ENCODE data around the gene SLC66A1.

The SLC66A1 gene

DNA sequence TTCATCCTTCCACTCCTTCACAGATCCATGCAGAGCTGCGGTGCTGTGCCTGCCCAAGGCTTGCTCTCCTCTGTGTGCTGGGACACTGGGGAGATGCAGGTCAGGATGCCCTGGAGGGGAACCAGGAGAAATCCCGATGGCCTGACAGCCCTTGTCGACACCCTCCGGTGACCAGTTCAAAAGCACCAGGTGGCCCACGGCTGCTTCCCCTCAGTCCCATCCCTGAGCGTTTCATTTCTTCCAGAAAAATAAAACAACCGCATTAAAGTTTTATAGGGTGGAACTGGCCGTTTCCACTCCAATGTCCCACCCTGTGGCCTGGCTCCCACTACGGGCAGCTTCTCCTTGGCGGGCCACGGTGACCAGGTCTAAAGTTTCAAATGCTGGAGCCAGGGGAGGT is 48.3 kb downstream of the SLC66A1 start:
- DNase-seq (ENCODE audit: insufficient read length, low spot score) (no peak), FAIRE-seq (no peak)

DNA sequence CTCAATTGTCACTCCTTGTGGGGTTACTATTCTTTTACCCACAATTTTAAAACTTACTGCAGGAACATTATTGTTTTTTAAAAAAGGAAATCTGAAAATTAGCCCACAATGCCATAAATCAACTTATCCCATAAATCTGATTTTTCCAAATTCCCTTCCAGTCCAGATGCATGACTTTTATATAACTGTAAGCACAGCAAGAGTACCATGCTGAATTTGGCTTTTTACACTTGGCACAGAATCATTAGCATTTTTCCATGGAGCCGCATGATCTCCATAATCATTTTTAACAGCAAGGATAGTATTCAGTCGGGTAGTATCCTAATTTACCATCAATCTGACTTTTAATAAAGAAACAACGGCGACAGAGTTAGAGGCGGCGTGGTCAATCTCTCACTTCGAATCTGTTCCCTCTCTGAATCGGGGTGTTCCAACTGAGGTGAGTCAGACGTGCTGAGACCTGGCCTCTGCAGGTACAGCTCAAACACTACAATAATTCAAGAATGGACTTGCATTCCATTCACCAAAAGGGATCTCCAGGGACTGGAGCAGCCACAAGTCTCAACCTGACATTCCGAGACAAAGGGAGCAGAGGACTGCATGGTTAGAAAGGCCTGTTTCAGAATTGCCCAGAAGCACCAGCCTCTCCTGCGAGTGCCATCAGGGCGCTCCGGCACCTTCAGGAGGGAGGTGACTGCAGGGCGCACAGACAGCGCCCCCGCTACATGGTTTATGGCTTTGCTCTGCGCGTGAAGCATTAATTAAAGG is 48.9 kb downstream of the SLC66A1 start:
- DNase-seq (ENCODE audit: insufficient read length, low spot score) (no peak), FAIRE-seq (no peak)

DNA sequence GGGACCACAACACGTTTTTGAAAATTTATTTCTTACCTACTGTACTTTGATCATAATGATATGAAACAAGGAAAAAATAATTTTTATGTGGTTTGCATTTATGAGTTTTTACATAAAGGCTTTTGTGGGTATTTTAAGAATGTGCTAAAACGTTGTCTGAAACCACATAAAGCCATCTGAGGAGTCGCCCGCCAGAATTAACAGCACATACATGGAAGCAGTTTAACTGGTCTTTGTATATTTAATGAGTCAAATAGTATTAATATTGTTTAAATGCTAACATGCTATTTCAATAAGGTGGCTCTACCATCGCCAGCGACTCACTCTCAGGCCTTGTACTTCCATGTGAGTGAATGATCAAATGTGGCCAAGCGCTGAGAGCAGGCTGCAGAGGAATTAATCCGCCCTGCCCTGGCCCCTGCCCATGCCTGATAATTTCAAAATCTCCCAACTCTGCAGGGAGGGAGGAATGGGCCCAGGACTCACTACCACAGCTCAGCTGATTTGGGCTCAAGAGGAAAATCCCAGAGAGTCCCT is 49.6 kb downstream of the SLC66A1 start:
- DNase-seq (ENCODE audit: insufficient read length, low spot score) = no peak
- no peak for FAIRE-seq

DNA sequence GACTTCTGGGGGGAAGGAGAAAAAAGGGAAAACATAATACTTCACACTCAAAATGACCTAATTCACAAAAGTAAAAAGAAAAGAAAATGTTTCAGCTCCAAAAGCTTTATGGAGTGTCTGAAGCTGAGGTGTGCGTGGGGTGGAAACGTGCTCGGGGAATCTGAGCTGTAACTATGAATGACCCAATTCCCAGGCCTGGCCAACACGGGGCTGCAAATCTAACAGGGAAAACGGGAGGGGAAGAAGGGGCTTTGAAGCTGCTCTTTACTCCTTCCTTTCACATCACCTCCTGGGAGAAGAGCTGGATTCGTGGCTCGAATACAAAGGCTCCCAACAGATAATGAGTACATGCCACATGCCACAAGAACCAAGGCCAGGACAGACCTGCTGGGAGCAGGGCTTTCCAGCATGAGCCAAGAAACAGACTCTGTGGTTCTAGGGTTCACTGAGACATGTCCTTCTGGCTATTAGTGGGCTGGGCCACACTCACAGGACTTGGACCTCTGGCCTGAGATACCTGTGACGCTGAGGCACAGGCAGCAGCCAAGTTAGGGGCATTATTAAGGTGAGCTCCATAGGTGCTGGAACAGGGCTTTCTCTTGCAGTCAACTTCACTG is 51.5 kb downstream of the SLC66A1 start:
- no peak for FAIRE-seq
- DNase-seq (ENCODE audit: insufficient read length, low spot score) = no peak

DNA sequence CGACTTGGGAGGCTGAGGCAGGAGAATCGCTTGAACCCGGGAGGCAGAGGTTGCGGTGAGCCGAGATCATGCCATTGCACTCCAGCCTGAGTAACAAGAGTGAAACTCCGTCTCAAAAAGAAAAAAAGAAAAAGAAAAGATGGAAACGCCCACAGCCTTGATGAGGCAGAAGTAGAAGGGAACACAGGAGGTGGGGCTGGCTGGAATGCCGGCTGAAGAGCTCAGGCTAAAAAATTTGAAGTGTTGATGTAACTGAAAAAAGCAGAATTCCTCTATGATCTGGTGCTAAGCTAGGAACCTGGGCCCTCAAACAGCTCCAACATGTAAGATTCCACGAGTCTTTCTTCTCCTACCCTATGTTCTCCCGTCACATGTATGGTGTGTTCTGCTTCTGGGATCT is 53.6 kb downstream of the SLC66A1 start:
- no peak for DNase-seq (ENCODE audit: insufficient read length, low spot score)
- no peak for FAIRE-seq

DNA sequence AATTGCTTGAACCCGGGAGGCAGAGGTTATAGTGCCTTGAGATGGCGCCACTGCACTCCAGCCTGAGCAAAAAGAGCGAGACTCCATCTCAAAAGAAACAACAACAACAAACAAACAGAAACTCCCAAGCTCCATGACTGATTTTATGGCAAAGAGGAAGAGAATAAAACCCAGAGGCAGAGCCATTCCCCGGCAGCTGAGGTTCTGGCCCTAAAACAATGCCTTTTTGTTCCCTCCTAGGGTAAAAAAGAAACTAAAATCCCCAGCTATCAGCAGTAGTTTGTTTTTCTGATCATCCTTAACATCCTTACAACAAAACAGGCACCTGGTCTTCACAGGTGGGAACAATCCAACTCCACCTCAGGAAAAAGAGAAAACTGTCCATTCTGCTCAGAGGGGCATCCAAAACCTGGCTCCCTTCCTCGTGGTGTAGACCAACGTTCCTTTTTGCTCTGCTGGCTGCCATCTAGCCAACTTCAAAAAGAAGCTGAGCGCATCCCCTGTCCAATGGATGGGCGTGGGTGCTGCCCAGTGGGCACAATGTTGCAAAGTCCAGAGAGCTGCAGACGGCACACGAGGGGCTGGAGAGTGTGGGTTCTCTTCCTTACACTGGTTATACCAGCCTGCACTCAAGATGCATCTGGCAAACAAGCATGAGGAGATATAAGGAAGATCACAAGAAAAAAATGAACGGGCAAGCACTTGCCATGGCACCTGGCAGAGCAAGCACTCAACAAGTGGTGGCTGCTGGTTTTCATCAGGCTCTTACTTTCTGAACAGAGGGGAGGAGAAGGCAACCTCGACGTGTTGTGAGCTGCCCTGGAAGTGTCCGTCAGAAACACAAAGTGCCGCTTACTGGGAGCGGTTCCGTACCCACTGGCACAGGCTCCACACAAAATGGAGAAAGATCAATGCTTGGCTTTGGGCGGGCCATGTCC is 54.7 kb downstream of the SLC66A1 start:
- DNase-seq (ENCODE audit: insufficient read length, low spot score) (no peak), FAIRE-seq (no peak)

DNA sequence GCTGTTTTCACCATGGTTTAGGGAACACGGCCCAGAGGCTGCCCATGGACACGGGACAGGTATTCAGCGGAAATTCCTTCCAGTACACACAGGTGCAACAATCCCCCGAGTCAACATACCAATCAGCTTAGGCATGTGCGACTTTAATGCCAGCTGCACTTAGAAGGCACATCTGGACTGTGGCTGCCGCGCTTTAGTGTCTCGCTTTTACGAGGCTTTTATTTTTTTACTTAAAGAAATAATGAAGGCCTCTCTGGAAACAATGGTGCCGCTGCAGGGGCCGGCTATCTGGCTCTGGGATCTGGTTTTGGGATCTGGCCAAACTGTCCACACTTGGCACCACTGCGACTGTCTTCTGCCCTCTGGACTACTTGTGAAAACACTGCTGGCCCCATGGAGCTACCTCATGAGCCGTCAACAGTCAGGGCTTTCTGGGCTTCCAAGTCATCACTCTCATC is 55.5 kb downstream of the SLC66A1 start:
- DNase-seq (ENCODE audit: insufficient read length, low spot score) = no peak
- FAIRE-seq = no peak

DNA sequence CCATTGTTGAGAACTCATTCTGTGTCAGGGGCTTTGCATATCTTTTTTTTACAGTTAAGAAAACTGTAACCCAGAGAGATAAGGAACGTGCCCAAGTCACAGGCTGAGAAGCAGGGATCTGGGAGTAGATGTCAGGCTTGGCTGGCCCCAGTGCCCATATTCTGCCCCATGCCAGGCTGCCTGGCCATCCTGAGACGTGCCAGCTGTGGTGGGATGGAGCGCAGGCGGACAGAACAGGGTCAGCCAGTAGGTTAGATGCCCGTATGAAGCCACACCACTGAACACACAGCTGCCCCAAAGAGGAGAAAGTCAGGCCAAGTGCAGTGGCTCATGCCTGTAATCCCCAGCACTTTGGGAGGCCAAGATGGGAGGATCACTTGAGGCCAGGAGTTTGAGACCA is 55.9 kb downstream of the SLC66A1 start:
- no peak for FAIRE-seq
- no peak for DNase-seq (ENCODE audit: insufficient read length, low spot score)

DNA sequence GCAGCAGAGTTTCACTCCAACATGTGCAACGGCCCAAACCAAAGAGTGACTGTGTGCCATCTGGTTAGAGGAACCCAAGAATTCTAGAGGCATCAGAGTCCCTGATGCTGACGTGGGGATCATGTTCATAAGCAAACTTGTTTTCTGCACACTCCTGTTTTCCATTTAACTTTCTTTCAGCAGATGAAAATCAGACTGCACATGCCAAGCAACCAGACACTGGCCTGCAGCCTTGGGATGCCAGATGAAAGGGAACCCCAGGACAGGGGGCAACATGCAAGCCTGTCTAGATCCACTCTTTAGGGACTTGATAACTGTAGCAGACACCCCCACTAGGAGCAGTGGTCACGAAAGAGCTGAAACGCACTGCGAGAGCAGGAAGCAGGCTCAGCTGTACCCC is 56.8 kb downstream of the SLC66A1 start:
- FAIRE-seq = no peak

DNA sequence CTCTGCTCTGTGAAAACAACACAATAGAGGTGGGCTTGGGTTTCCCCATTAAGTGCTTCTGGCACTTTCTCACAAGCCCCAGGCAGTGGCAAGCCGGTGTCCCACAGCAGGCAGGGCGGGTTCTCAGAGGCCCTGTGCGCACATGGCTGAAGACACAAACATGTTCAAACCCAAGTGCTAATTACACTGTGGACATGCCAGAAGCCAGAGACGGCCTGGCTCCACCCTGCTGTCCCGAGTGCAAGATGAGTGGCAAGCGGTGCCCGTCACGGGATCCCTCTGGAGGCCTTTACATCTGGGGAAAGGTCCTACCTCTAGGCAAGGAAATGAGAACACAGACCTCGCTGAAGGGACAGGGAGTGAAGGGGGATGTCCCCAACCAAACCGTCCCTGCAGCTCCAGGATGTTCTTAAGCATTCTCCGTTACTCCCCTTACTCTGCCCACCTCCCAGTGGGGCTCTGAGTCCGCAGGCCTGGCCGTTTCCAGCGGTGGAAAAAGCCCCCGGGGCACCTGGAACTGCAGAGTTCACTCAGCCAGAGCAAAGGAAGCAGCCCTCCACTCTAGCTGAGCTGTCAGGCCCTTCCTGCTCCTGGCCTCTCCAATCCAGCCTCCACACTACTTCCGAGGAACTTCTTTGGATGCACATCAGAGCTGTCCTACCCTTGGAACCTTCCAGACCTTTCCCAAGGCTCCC is 57.4 kb downstream of the SLC66A1 start:
- no peak for DNase-seq (ENCODE audit: insufficient read length, low spot score)
- FAIRE-seq = no peak

More for the DNA sequence above, 56.8 kb downstream of the SLC66A1 start:
- no peak for DNase-seq (ENCODE audit: insufficient read length, low spot score)

DNA sequence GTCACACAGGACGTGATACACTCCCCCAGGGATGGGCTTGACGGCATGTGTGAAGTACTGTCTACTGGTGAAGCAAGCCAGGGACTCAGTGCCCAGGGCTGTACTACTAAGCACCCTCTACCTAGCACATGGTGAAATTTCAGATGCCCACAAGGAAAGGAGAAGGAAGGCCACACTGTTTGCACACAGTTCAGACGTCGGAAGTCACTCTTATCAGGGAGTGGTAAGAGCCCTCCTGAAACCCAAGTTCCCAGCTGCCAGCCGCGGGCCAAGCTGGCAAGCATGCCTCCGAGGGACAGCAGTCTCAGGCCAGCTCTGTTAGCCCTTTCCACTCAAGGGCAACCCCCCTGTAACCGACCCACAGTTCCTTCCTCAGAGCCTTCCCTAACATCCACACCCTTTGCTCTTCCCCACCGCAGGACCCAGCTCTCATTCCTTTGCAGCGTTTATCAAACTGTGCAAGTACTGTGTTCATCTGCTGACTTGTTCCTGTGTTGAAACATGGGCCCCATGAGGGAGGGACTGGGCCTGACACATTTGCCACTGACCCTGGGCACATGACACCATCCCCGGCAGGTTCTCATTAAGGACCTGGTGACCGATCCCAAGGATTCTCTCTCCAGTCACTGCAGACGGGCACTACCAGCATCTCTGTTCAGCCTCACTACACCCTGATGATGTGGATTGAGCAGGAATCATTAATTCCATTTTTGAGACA is 58.5 kb downstream of the SLC66A1 start:
- no peak for FAIRE-seq
- DNase-seq (ENCODE audit: insufficient read length, low spot score) = no peak

DNA sequence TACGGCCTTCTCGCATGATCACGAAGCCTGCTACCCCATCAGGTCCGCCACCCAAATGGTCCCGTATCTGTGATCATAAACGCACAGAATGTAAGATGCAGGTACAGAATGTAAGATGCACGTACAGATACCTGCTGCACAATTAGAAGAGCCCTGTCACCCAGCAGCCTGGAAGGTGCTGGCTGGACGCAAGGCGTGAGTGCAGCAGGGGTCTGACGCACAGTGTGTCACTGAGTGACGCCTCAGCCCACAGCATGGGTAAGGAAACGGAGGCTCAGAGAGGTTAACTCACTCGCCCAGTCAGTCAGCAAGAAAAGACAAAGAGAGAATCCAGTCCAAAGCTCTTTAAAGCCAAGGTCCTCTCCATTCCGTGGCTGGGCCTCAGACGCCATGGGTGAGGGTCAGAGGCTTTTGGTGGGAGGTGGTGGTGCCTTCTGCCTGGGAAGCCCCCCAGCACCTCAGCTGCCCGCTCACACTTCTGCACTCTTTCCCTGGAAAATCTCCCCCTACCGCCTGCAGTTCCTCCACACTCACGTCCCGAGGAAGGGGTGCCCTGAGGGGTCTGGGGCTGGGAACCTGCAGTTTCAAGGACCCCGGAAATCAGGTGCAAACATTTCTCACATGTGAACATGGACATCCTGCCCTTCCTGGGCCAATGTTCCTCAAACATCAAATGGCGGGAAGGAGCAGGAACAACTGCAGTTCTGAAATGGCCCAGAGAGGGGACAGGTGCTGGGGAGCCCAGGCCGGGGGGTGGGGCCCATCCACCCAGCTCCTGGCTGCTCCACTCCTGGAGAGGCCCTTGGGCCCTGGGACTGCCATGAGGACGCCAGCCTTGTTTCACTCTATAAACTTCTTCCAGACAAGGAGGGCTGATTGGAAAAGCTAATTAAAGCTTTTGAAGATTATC is 59.4 kb downstream of the SLC66A1 start:
- FAIRE-seq = no peak
- DNase-seq (ENCODE audit: insufficient read length, low spot score) = no peak

DNA sequence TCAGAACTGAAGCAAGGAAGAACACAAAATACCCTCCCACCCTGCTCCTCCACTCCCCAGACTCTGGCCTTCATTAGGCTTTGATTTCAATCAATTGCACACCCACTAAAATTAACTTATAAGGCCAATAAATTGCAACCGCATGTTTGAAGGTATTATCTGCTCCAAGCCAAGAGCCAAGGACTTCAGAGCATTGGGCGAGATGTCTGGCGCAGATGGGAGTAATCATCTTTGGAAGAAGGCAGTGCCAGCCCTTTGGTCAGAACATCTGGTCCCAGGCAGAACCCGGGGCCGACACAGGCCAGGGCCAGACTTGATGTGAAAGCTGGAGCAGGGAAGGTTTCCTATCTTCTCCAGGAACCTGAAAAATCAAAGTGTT is 60.0 kb downstream of the SLC66A1 start:
- FAIRE-seq (no peak), DNase-seq (ENCODE audit: insufficient read length, low spot score) (no peak)

DNA sequence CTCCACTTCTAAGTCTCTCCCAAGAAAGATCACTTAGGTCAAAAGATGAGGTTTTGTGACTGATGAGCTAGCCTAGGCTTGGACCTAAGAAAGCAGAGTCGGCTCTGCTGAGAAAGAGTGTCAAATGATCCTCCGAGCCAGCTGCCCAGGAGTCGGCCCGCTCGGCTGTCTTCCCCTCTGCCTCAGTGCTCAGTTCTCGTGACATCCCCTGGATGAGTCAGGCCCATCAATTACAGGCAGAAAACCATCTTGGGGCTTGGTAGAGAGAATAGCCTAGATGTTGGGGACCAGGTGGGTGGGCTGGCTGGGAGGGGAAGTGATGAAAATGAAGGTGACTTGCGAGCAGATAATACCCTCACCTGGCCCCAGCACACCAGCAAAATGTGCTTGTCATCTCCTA is 60.5 kb downstream of the SLC66A1 start:
- DNase-seq (ENCODE audit: insufficient read length, low spot score) (no peak), FAIRE-seq (no peak)

DNA sequence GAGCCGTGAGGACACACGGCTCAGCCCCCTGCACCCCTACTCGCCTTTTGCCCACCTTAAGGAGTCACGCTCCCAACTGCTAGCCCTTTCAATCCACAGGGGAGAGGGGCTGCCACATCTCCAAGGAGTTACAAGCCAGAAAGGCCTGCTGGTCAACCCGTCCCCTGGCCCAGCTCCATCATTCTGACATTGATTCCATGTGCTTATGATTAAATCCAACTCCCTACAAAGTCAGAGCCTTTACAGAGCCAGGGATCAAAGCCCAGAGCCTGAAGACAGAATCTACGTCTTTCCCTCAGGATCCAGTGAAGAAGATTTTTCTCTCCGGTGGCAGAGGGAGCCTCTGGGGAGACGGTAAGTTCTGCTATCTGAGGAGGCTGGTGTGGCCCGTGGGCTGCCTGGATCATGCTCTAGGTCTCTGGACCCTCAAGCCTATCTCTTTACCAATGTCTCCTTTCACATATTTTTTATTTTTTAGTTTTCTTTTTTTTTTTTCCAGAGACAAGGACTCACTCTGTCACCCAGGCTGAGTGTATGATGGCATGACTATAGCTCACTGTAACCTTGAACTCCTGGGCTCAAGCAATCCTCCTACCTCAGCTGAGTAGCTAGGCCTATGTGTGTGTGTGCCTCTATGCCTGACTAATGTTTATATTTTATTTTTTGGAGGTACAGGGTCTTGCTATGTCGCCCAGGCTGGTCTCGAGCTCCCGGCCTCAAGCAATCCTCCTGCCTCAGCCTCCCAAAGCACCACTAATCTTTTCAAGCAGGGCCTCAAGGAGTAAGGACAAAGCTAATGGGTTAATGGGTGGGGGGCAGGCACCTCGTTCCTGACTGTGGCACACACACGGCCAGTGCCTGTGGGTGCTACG is 61.3 kb downstream of the SLC66A1 start:
- no peak for DNase-seq (ENCODE audit: insufficient read length, low spot score)
- FAIRE-seq = no peak

DNA sequence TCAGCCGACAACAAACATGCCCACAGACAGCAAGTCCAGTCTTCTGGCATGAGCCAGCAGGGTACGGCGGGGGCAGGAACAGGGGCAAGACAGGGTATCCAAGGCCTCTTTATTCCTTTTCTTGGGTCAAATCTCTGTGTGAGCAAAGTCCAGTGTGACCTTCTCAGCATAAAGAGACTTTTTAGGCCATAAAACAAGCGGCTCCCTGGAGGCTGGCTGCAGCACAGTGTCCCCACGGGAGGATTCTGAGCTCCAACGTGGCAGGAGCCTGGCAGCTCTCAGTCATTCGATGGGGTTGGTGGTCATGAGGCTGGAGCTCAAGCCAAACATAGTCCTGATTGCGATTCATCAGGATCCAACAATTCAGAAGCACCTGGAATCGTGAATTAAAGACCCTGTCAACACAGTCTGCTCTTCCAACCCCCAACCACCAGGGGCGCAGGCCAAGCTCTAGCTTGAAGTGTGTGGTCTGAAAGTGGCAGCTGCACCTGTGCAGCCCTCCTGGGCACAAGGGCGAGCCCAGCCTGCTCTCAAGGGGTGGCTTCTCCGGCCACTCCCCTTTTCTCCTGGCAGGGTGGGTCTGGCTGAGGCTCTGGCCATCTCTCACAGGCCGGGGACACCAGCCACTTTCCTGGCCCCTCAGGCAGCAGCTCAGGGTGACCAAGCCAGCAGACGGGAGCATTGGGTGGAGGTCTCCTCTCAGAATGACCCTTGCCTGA is 62.1 kb downstream of the SLC66A1 start:
- DNase-seq (ENCODE audit: insufficient read length, low spot score) = no peak
- no peak for FAIRE-seq

DNA sequence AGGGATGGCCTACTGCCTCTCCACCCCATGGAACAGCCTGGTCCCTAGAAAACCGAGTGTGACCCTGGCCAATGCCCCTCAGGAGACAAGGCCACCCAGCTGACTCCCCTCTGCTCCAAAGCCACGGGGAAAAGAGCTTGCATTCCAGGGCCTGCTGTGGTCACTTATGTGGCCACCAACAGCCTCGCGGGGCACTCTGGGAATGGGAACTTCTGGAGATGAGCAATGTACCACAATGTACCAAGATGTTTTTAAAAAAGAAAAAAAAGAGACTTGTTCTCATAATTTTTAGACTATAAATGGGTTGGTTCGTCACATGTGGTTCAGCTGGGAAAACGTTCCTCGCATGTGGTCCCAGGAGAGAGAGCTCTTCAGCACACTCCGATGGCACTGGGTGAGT is 62.8 kb downstream of the SLC66A1 start:
- FAIRE-seq (no peak), DNase-seq (ENCODE audit: insufficient read length, low spot score) (no peak)

Measured in HTR-8/SVneo (cell line).